HepG2 (cell line): ENCODE results near the gene MFSD12.

ENCODE experiments used
- CC2D1A ChIP-seq: sonication (generic); formaldehyde crosslinking; IDR thresholded peaks from 2 replicates; pipeline ENCODE4 v1.8.1; 2023; ENCODE audit warnings: mild to moderate bottlenecking, missing genetic modification reagents
- CHD4 ChIP-seq: fragments of 200-600 bp; sonication (generic); IDR thresholded peaks from 2 replicates; pipeline ENCODE4 v1.7.0; 2017; ENCODE audit warnings: mild to moderate bottlenecking, low read length, borderline replicate concordance
- HDAC6 ChIP-seq: fragments of 200-600 bp; sonication (generic); IDR thresholded peaks from 2 replicates; pipeline ENCODE4 v1.7.0; 2017; ENCODE audit warnings: mild to moderate bottlenecking, antibody characterized with exemption, low read length, low read depth
- REST ChIP-seq, 2 experiments: IDR thresholded peaks; 2 replicates each; pipeline ENCODE4 v1.6.1; 2011 to 2012; ENCODE audit warnings: low read length in 2 of 2, borderline replicate concordance in 1 of 2, low read depth in 1 of 2, mild to moderate bottlenecking in 1 of 2, moderate library complexity in 1 of 2
- SOX13 ChIP-seq, 3 experiments: fragments of 450-650 bp in 1 of 3; sonication (generic) in 1 of 3; formaldehyde crosslinking in 1 of 3; IDR thresholded peaks in 2 of 3; conservative IDR thresholded peaks in 1 of 3; 2 replicates each; pipeline versions ENCODE4 v1.5.0 to v1.6.1; 2016 to 2020; ENCODE audit warnings: antibody characterized with exemption in 1 of 3, mild to moderate bottlenecking in 1 of 3, missing compliant biosample characterization in 1 of 3, missing genetic modification reagents in 1 of 3, moderate library complexity in 1 of 3
- ZBTB49 ChIP-seq: sonication (generic); formaldehyde crosslinking; IDR thresholded peaks from 2 replicates; pipeline ENCODE4 v1.4.0; 2020; ENCODE audit warnings: missing genetic modification reagents, borderline replicate concordance
- ZNF619 ChIP-seq: sonication (generic); formaldehyde crosslinking; IDR thresholded peaks from 2 replicates; pipeline ENCODE4 v1.4.0; 2020; ENCODE audit warnings: mild to moderate bottlenecking, missing genetic modification reagents
- ZNF777 ChIP-seq: sonication (generic); formaldehyde crosslinking; IDR thresholded peaks from 2 replicates; pipeline ENCODE4 v1.4.0; 2020; ENCODE audit warnings: missing genetic modification reagents
- ZSCAN21 ChIP-seq: sonication (generic); formaldehyde crosslinking; IDR thresholded peaks from 2 replicates; pipeline ENCODE4 v1.8.0; 2022; ENCODE audit warnings: mild to moderate bottlenecking, missing genetic modification reagents, moderate library complexity, borderline replicate concordance

- no peak for TF ChIP-seq CHD4
- no peak for TF ChIP-seq ZSCAN21 (CRISPR knock-in tag)
- TF ChIP-seq REST (IDR thresholded peaks at IDR 0.05; ENCODE audit: borderline replicate concordance in 1 of 2, low read depth in 1 of 2, low read length in 2 of 2): no peak
- no peak for TF ChIP-seq ZNF619 (CRISPR knock-in tag)
- TF ChIP-seq ZBTB49: no peak
- no peak for TF ChIP-seq HDAC6
- TF ChIP-seq SOX13 (IDR thresholded peaks at IDR 0.05): no peak
- no peak for TF ChIP-seq SOX13 (CRISPR knock-in tag; conservative IDR thresholded peaks at IDR 0.05 in 1 of 2, IDR thresholded peaks at IDR 0.05 in 1 of 2)
- no peak for TF ChIP-seq CC2D1A (CRISPR knock-in tag)
- TF ChIP-seq ZNF777 (CRISPR knock-in tag): no peak
These were observed 29.3 kb downstream of the MFSD12 start for GRCh38 chr19:3528080-3528479.
